ENCODE results near the gene LCA5.

GRCh38 chr6:79450984-79451383 is 86.2 kb downstream of the LCA5 start:
- TF ChIP-seq POLR2A (IDR thresholded peaks at IDR 0.05) (no peak), CTCF (IDR thresholded peaks at IDR 0.05) (no peak)
